Measurements from ENCODE around the gene ZNF385C.

ZNF385C gene

GRCh38 chr17:42138749-42139492 is 40.6 kb upstream of the ZNF385C start:
- ChIA-PET CTCF (no interaction called here), POLR2A (ENCODE audit: low non-redundant PET) (no interaction called here)
- H3K27ac ChIP-seq = peak overlapping the region; percentile 17; the same call in 1 of the 2 replicates
- no peak for TF ChIP-seq CTCF (conservative IDR thresholded peaks at IDR 0.05; ENCODE audit: low read depth)
- no peak for DNase-seq (ENCODE audit: low spot score)

- H3K27ac ChIP-seq = peak overlapping the region; percentile 67; the same call in 1 of the 2 replicates
- TF ChIP-seq CTCF (conservative IDR thresholded peaks at IDR 0.05; ENCODE audit: low read depth) = no peak
- ChIA-PET POLR2A (ENCODE audit: low non-redundant PET) (no interaction called here), CTCF (interaction anchor here (0.5 kb wide), 1 partner anchor 45 kb away, joined by 4 read pairs; no protein-coding TSS in a partner anchor)
- DNase-seq (ENCODE audit: low spot score) = no peak
Observed at GRCh38 chr17:42136654-42137051, 38.4 kb upstream of the ZNF385C start.

GRCh38 chr17:42135664-42136653 is 37.7 kb upstream of the ZNF385C start:
- ChIA-PET POLR2A (ENCODE audit: low non-redundant PET) (no interaction called here), CTCF (interaction anchor here (0.5 kb wide), 1 partner anchor 45 kb away, joined by 4 read pairs; no protein-coding TSS in a partner anchor)
- peak overlapping the region; percentile 67 for H3K27ac ChIP-seq
- no peak for TF ChIP-seq CTCF (conservative IDR thresholded peaks at IDR 0.05; ENCODE audit: low read depth)
- DNase-seq (ENCODE audit: low spot score) = peak; percentile 65

- no peak for TF ChIP-seq CTCF (conservative IDR thresholded peaks at IDR 0.05; ENCODE audit: low read depth)
- POLR2A ChIA-PET (ENCODE audit: low non-redundant PET) = no interaction called here
- CTCF ChIA-PET = no interaction called here
- peak overlapping the region; percentile 67; the same call in 1 of the 2 replicates for H3K27ac ChIP-seq
- DNase-seq (ENCODE audit: low spot score) = no peak
Observed at GRCh38 chr17:42135151-42135550, 36.9 kb upstream of the ZNF385C start.

- CTCF ChIA-PET = interaction anchor here (0.5 kb wide), 1 partner anchor 189 kb away, joined by 3 read pairs; no protein-coding TSS in a partner anchor
- no peak for DNase-seq (ENCODE audit: low spot score)
- POLR2A ChIA-PET (ENCODE audit: low non-redundant PET) = no interaction called here
- no peak for TF ChIP-seq CTCF (conservative IDR thresholded peaks at IDR 0.05; ENCODE audit: low read depth)
- H3K27ac ChIP-seq = peak overlapping the region; percentile 36
Observed at GRCh38 chr17:42133461-42134041, 35.3 kb upstream of the ZNF385C start.

- TF ChIP-seq CTCF (conservative IDR thresholded peaks at IDR 0.05; ENCODE audit: low read depth) = no peak
- ChIA-PET CTCF (interaction anchor here (0.9 kb wide), 1 partner anchor 10 kb away, joined by 4 read pairs; no protein-coding TSS in a partner anchor), POLR2A (ENCODE audit: low non-redundant PET) (no interaction called here)
- H3K27ac ChIP-seq = peak overlapping the region; percentile 36
- no peak for DNase-seq (ENCODE audit: low spot score)
Observed at GRCh38 chr17:42132941-42133340, 34.7 kb upstream of the ZNF385C start.
